GM18517 (cell line): Measurements from ENCODE around the gene ZNF385A.
"Not testable (repeated sequence)": the region's sequence is repeated elsewhere in the genome, so short reads cannot be mapped to it uniquely, and the experiment has no call there.

Experiments
- ATAC-seq: cut with Tn5 transposase; IDR thresholded peaks from one replicate; pipeline ENCODE4 v1.9.1; 2021; ENCODE audit warnings: mild to moderate bottlenecking, moderate library complexity; ENCODE audit not compliant: unreplicated experiment

The ZNF385A gene

GRCh38 chr12:54330442-54330841, 54.1 kb downstream of the ZNF385A start:
- ATAC-seq = no peak

DNA sequence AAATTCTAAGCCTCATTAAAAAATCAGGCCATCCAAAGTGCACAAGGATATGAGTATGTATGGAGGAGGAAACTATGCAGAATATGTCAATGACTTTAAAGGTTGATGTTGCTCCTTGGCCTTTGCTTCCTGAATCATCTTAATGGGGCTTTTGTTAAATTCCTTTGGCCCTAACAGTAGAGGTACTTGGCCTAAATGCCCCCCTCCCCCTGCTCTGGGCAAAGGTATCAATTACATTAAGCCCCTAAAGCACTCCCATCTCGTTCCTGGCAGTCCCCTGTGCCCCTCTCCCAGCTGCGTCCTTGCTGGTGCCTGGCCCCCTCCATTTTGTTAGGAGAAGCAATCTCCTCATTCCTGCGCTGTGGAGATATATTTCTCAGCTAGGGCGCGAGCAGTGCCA, 54.8 kb downstream of the ZNF385A start:
- ATAC-seq = no peak

DNA sequence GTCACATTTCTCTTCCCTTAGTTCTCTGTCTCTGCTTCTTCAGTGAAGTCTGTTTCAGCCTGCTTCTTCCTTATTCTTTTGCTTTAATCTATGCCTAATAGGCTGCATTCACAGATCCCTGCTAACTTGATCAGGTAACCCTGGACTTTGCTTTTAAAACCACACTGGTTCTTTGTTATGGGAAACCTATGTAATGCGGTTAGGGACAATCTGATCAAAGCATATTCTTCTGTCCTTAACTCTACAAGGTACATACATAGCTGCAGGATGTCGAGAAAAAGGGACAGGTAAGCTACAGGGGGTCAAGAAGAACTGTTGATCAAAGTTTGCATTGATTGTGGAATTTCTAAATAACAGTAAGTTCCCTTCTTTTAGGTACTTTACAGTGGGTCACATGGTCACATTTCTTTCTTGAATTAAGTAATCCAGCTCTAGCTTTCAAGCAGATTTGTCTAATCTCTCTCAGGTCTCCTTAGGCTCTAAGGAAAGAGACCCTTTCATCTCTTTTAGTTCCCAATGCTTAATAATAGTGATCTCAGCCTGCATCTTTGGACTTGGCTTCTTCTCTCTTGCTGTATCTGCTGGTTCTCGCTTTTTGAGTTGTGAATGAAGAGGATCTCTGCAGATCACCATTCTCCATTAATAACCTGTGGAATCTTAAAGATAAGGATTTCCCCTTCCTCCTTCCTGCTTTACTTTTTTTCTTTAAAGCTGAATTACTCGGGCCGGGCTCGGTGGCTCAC, 55.8 kb downstream of the ZNF385A start:
- no peak for ATAC-seq

DNA sequence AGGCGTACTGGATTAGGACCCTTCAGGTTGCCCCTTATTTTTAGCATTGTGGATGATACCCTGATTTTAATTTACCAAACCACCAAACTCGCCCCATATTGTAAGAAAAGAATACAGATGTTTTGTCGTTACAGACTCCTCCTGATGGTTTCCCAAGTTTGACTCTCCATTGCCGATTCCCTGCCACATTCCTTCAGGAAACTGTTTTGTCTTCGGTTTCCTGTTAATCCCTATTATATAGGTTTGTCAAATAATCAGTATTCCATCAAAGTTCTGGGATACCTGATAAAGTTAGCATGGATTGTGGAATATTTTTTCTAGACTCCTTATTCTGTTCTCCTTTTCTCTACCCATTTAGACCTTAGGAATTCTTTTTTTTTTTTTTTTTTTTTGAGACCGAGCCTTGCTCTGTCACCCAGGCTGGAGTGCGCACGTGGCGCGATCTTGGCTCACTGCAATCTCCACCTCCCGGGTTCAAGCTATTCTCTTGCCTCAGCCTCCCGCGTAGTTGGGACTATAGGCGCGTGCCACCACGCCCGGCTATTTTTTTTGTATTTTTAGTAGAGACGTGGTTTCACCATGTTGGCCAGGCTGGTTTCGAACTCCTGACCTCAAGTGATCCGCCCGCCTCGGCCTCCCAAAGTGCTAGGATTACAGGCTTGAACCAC, 59.0 kb downstream of the ZNF385A start:
- not testable (repeated sequence) for ATAC-seq

DNA sequence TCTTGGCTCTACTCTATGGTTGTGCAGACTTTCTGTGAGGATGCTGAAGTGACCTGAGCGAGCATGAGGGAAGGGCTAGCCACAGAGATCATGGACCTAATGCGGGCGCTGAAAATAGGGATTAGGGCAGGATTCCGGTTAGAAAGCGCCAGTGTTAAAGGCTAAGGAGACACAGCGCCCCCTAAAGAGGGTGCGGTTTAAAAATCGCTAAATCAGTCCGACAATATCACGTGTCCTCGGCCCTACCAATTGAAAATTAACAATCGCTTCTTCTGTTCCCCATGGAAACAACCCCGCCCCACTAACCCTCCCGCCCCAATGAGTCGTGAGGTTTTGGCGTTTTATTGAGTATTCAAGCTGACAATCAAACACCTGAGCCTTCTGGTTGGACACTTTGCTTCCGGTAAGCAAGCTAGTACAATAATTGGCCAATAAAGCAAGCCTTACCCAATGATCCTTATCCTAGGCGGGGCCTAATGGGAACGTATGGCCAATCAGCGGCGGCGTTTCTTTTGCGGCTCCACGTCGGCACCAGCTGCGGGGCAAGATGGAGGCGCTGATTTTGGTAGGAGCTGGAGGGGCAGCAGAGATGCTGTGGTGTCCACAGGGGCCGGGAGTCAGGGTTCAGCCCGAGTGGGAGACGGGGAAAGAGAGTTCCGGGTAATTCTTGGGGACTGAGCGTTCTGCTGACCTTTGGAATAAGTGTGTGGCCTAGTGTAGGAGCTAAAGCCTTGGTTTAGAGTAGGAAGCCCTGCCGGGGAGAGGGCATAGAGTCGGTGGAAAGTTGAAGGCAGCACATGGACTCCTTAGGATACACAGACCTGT, 59.7 kb downstream of the ZNF385A start, which contains the start of gene COPZ1:
COPZ1 (plus strand) TSS at position 515 of the 825 bp plus-strand sequence; CDS start at position 548, 33 bp downstream.
- ATAC-seq = peak; percentile 98

GRCh38 chr12:54321363-54321762, 63.2 kb downstream of the ZNF385A start:
- ATAC-seq = no peak
